IMR-90 (cell line): ENCODE data around the gene SLC17A9. TPM values are rescaled to one million over a fixed set of nuclear protein-coding genes. Genes with fewer than 3 reads are reported as not detected.

Experiments
- ATAC-seq: fragments of 200-7000 bp; cut with Tn5 transposase; 2 replicates; pipeline ENCODE4 v1.9.1; 2020; ENCODE audit warnings: low read depth, mild to moderate bottlenecking, moderate library complexity
- BruUV-seq: library from RNA; stranded (reverse); fragments of 400-500 nt; replicated peaks from 2 replicates; lab custom pipeline; 2021; lab: Mats Ljungman, UMichigan
- CTCF ChIA-PET: fragments of 300-600 bp; formaldehyde crosslinking; extraction: SDS; loops from one replicate; lab custom pipeline; 2021; ENCODE audit warnings: antibody characterized with exemption; lab: Yijun Ruan, JAX
- POLR2A ChIA-PET: fragments of 300-600 bp; sonication (Branson Sonifier 250); formaldehyde crosslinking; loops from one replicate; lab custom pipeline; 2022; ENCODE audit warnings: antibody characterized with exemption; ENCODE audit not compliant: unreplicated experiment; lab: Charles Lee
- DNase-seq: peaks from one replicate; pipeline ENCODE4 v3.0.0; 2013
- H2AFZ ChIP-seq: replicated peaks from 2 replicates; pipeline ENCODE3; 2013; ENCODE audit warnings: low read length, mild to moderate bottlenecking; ENCODE audit not compliant: poor library complexity
- H2AK5ac ChIP-seq: 2 replicates; pipeline ENCODE4 v1.6.1; 2013; ENCODE audit warnings: low read depth, low read length, inconsistent platforms
- H2AK9ac ChIP-seq: replicated peaks from 2 replicates; pipeline ENCODE3; 2013; ENCODE audit warnings: mild to moderate bottlenecking, low read depth, low read length, moderate library complexity; ENCODE audit not compliant: poor library complexity
- H2BK120ac ChIP-seq: 2 replicates; pipeline ENCODE4 v1.6.1; 2013; ENCODE audit warnings: low read depth, low read length, inconsistent platforms
- H2BK15ac ChIP-seq: 3 replicates; pipeline ENCODE4 v1.6.1; 2013; ENCODE audit warnings: low read depth, low read length, inconsistent platforms
- H2BK20ac ChIP-seq: 2 replicates; pipeline ENCODE4 v1.6.1; 2013; ENCODE audit warnings: low read depth, mild to moderate bottlenecking, inconsistent platforms, low read length, moderate library complexity
- H2BK5ac ChIP-seq: 2 replicates; pipeline ENCODE4 v1.6.1; 2013; ENCODE audit warnings: mild to moderate bottlenecking, low read depth, low read length, inconsistent platforms; ENCODE audit not compliant: poor library complexity, severe bottlenecking
- H3K14ac ChIP-seq: replicated peaks from 2 replicates; pipeline ENCODE4 v1.6.1; 2013; ENCODE audit warnings: low read depth, low read length, inconsistent platforms
- H3K18ac ChIP-seq: 2 replicates; pipeline ENCODE4 v1.6.1; 2013; ENCODE audit warnings: low read depth, low read length, control low read depth
- H3K23ac ChIP-seq: 2 replicates; pipeline ENCODE4 v1.6.1; 2013; ENCODE audit warnings: low read depth, low read length, inconsistent platforms
- H3K27ac ChIP-seq: 2 replicates; pipeline ENCODE4 v1.5.1; 2013; ENCODE audit warnings: mild to moderate bottlenecking, control low read depth, low read length; ENCODE audit not compliant: insufficient read depth
- H3K27me3 ChIP-seq: 2 replicates; pipeline ENCODE4 v1.6.1; 2013; ENCODE audit warnings: low read length; ENCODE audit not compliant: control insufficient read depth, insufficient read depth
- H3K36me3 ChIP-seq: 2 replicates; pipeline ENCODE4 v1.6.1; 2013; ENCODE audit warnings: low read length, mixed read lengths; ENCODE audit not compliant: control insufficient read depth, insufficient read depth
- H3K4ac ChIP-seq: 2 replicates; pipeline ENCODE4 v1.6.1; 2013; ENCODE audit warnings: low read depth, low read length, inconsistent platforms
- H3K4me1 ChIP-seq: 2 replicates; pipeline ENCODE4 v1.6.1; 2013; ENCODE audit warnings: low read length, mixed read lengths; ENCODE audit not compliant: control insufficient read depth, insufficient read depth
- H3K4me2 ChIP-seq: 2 replicates; pipeline ENCODE4 v1.6.1; 2013; ENCODE audit warnings: low read depth, mild to moderate bottlenecking, control low read depth, low read length, moderate library complexity
- H3K4me3 ChIP-seq: 2 replicates; pipeline ENCODE4 v1.5.1; 2013; ENCODE audit warnings: low read depth, mild to moderate bottlenecking, control low read depth, low read length, moderate library complexity; ENCODE audit not compliant: insufficient read depth
- H3K56ac ChIP-seq: 2 replicates; pipeline ENCODE4 v1.6.1; 2013; ENCODE audit warnings: low read length, inconsistent platforms; ENCODE audit not compliant: insufficient read depth; ENCODE audit errors: extremely low read depth
- H3K79me1 ChIP-seq, 2 experiments: 2 replicates each; pipeline ENCODE4 v1.6.1; 2013; ENCODE audit warnings: low read length in 2 of 2, inconsistent platforms in 1 of 2, low read depth in 1 of 2
- H3K9ac ChIP-seq: 2 replicates; pipeline ENCODE4 v1.6.1; 2013; ENCODE audit warnings: low read depth, low read length, control low read depth
- H3K9me1 ChIP-seq: 2 replicates; pipeline ENCODE4 v1.6.1; 2013; ENCODE audit warnings: low read length, inconsistent platforms; ENCODE audit not compliant: insufficient read depth
- H3K9me3 ChIP-seq: 2 replicates; pipeline ENCODE4 v1.6.1; 2013; ENCODE audit warnings: low read length; ENCODE audit not compliant: control insufficient read depth, insufficient read depth
- H4K20me1 ChIP-seq: 2 replicates; pipeline ENCODE4 v1.6.1; 2013; ENCODE audit warnings: low read length, inconsistent platforms; ENCODE audit not compliant: insufficient read depth
- H4K5ac ChIP-seq: 2 replicates; pipeline ENCODE4 v1.6.1; 2013; ENCODE audit warnings: mild to moderate bottlenecking, low read depth, low read length, control low read depth
- H4K8ac ChIP-seq, 2 experiments: 2 replicates each; pipeline ENCODE4 v1.6.1; 2013; ENCODE audit warnings: low read depth in 2 of 2, low read length in 2 of 2, control low read depth in 1 of 2, inconsistent platforms in 1 of 2
- H4K91ac ChIP-seq: 2 replicates; pipeline ENCODE4 v1.6.1; 2013; ENCODE audit warnings: low read depth, low read length, inconsistent platforms; ENCODE audit not compliant: insufficient read depth
- BHLHE40 ChIP-seq: fragments of 150-350 bp; IDR thresholded peaks from 2 replicates; pipeline ENCODE4 v1.6.1; 2016; ENCODE audit warnings: mild to moderate bottlenecking, low read depth, low read length
- CEBPB ChIP-seq: IDR thresholded peaks from 2 replicates; pipeline ENCODE4 v1.6.1; 2012; ENCODE audit warnings: low read depth, low read length, improper control_type of control experiment
- CHD1 ChIP-seq: IDR thresholded peaks from 2 replicates; pipeline ENCODE4 v1.6.1; 2012; ENCODE audit warnings: low read depth, low read length, improper control_type of control experiment
- CTCF ChIP-seq: conservative IDR thresholded peaks from 2 replicates; pipeline ENCODE4 v1.5.1; 2012; ENCODE audit warnings: mild to moderate bottlenecking, low read depth, low read length, improper control_type of control experiment
- FOS ChIP-seq: fragments of 150-350 bp; IDR thresholded peaks from 2 replicates; pipeline ENCODE4 v1.6.1; 2016; ENCODE audit warnings: low read depth, low read length
- MAFK ChIP-seq: IDR thresholded peaks from 2 replicates; pipeline ENCODE4 v1.6.1; 2012; ENCODE audit warnings: low read depth, low read length, improper control_type of control experiment
- MAZ ChIP-seq: IDR thresholded peaks from 2 replicates; pipeline ENCODE4 v1.6.1; 2012; ENCODE audit warnings: low read depth, mild to moderate bottlenecking, low read length, improper control_type of control experiment, moderate library complexity, borderline replicate concordance
- MXI1 ChIP-seq: IDR thresholded peaks from 2 replicates; pipeline ENCODE4 v1.6.1; 2012; ENCODE audit warnings: low read depth, mild to moderate bottlenecking, low read length, moderate library complexity, borderline replicate concordance
- NFE2L2 ChIP-seq: fragments of 150-350 bp; IDR thresholded peaks from 2 replicates; pipeline ENCODE4 v1.6.1; 2016; ENCODE audit warnings: low read depth, mild to moderate bottlenecking, low read length
- POLR2A ChIP-seq: IDR thresholded peaks from 2 replicates; pipeline ENCODE4 v1.6.1; 2012; ENCODE audit warnings: mild to moderate bottlenecking, low read depth, low read length
- RAD21 ChIP-seq: IDR thresholded peaks from 2 replicates; pipeline ENCODE4 v1.6.1; 2012; ENCODE audit warnings: low read length, improper control_type of control experiment
- RCOR1 ChIP-seq: IDR thresholded peaks from 2 replicates; pipeline ENCODE4 v1.6.1; 2012; ENCODE audit warnings: mild to moderate bottlenecking, low read length, improper control_type of control experiment; ENCODE audit not compliant: insufficient replicate concordance
- RFX5 ChIP-seq: IDR thresholded peaks from 2 replicates; pipeline ENCODE4 v1.8.0; 2012; ENCODE audit warnings: low read depth, mild to moderate bottlenecking, low read length, moderate library complexity
- SMC3 ChIP-seq: fragments of 150-350 bp; IDR thresholded peaks from 2 replicates; pipeline ENCODE4 v1.6.1; 2016; ENCODE audit warnings: low read depth, mild to moderate bottlenecking, antibody characterized with exemption, low read length, moderate library complexity
- USF2 ChIP-seq: fragments of 150-350 bp; IDR thresholded peaks from 2 replicates; pipeline ENCODE4 v1.6.1; 2017; ENCODE audit warnings: mild to moderate bottlenecking, antibody characterized with exemption, low read length, low read depth
- WGBS, 2 experiments: methylation state at CpG; one replicate each; pipeline versions ENCODE4 v1.1.5 to v1.1.7; 2013; ENCODE audit warnings: missing lambda C conversion rate in 2 of 2; ENCODE audit not compliant: insufficient read length in 1 of 2; ENCODE audit errors: extremely low coverage in 2 of 2; 5-methylcytosine and 5-hydroxymethylcytosine counted together
- dilution Hi-C: fragments of 300-500 bp; cut with HindIII; formaldehyde crosslinking; loops from one replicate; pipeline ENCODE4 v1.14.3; 2018; ENCODE audit warnings: low sequenced_read_pairs; ENCODE audit not compliant: unreplicated experiment
- in situ Hi-C: fragments of 300-500 bp; cut with MboI; formaldehyde crosslinking; loops from 3 replicates; pipeline ENCODE4 v1.14.3; 2019; ENCODE audit warnings: low sequenced_read_pairs, inconsistent platforms, mixed read lengths
- intact Hi-C: fragments of 100-400 bp; cut with micrococcal nuclease; formaldehyde crosslinking; loops from 2 replicates; pipeline ENCODE4 v1.10.0; 2022
- polyA plus RNA-seq, 3 experiments: library from polyadenylated mRNA; depleted of rRNA; stranded (reverse); fragments of >200 nt; gene quantifications; 2 replicates each; pipeline ENCODE4 v1.2.3, GENCODE V29; 2012; ENCODE audit warnings: low replicate concordance in 1 of 3
- total RNA-seq: library from RNA; depleted of rRNA; stranded (reverse); fragments of >200 nt; gene quantifications from 2 replicates; pipeline ENCODE4 v1.2.3, GENCODE V29; 2012

Gene SLC17A9
- total and polyA plus RNA-seq, 2 of the 4 experiments (the other 2 are of a cell fraction): 2.2 to 14.4 TPM

GRCh38 chr20:62955519-62956386 is 3.2 kb downstream of the SLC17A9 start:
- H2AK5ac ChIP-seq: no peak overlapping the region
- H3K36me3 ChIP-seq: peaks cover 4% of the 10 kb centered on the region; the same call in 1 of the 2 replicates
- in situ Hi-C loops: no loop called here
- no peaks in the 10 kb centered on the region for H3K9me3 ChIP-seq
- no peak overlapping the region for H3K27ac ChIP-seq
- no peak overlapping the region for H2BK5ac ChIP-seq
- DNase-seq: no peak
- no peak overlapping the region for H2BK15ac ChIP-seq
- H2BK20ac ChIP-seq: no peak overlapping the region
- no TSS peak for BruUV-seq
- H3K4me3 ChIP-seq: no peak overlapping the region
- dilution Hi-C loops: no loop called here
- intact Hi-C loops: no loop called here
- H3K18ac ChIP-seq: no peak overlapping the region
- H4K8ac ChIP-seq: no peak overlapping the region
- H3K4me1 ChIP-seq: peaks cover 13% of the 10 kb centered on the region
- H3K56ac ChIP-seq: no peak overlapping the region
- no peak overlapping the region for H4K91ac ChIP-seq
- 0 out of 2 replicates have a peak, but pooled peaks have one; percentile 9 for ATAC-seq
- H3K23ac ChIP-seq: no peak overlapping the region
- no peak overlapping the region for H3K14ac ChIP-seq
- WGBS, 2 experiments: 38% methylated on average over 9 of the region's 23 CpGs; no CpG with 5 or more reads in 1 of the 2 experiments
- H3K9me1 ChIP-seq: peaks cover 6% of the 10 kb centered on the region; the same call in 1 of the 2 replicates
- H3K9ac ChIP-seq: no peak overlapping the region
- H3K4me2 ChIP-seq: no peak overlapping the region
- H4K5ac ChIP-seq: no peak overlapping the region
- ChIA-PET CTCF (no interaction called here), POLR2A (no interaction called here)
- H3K4ac ChIP-seq: no peak overlapping the region
- H2AFZ ChIP-seq: no peak overlapping the region
- H2AK9ac ChIP-seq: no peak overlapping the region
- no peaks in the 10 kb centered on the region for H4K20me1 ChIP-seq
- H3K79me1 ChIP-seq: no peaks in the 10 kb centered on the region; a peak in 1 of 4 replicates
- H2BK120ac ChIP-seq: no peak overlapping the region
- no peak for TF ChIP-seq CHD1
- no peak for TF ChIP-seq RFX5
- TF ChIP-seq MAZ: no peak
- no peak for TF ChIP-seq POLR2A
- TF ChIP-seq CTCF: no peak
- TF ChIP-seq BHLHE40: no peak
- no peak for TF ChIP-seq SMC3
- no peak for TF ChIP-seq CEBPB
- TF ChIP-seq MXI1: no peak
- TF ChIP-seq RCOR1: no peak
- no peak for TF ChIP-seq RAD21
- TF ChIP-seq MAFK: no peak
- TF ChIP-seq FOS: no peak
- no peak for TF ChIP-seq USF2
- TF ChIP-seq NFE2L2: no peak
- no peaks in the 10 kb centered on the region; the same call in 1 of the 2 replicates for H3K27me3 ChIP-seq
